Right lobe of liver (tissue), 6 donors: ENCODE results near the gene GFOD1. TPM values are rescaled to one million over a fixed set of nuclear protein-coding genes. Genes with fewer than 3 reads are reported as not detected.

Experiments
- ATAC-seq, 4 donors: fragments of 200-7000 bp; cut with Tn5 transposase; one replicate each; pipeline ENCODE4 v1.9.1; 2020; ENCODE audit warnings: mild to moderate bottlenecking in 4 of 4, moderate library complexity in 4 of 4
- DNase-seq, 3 donors: peaks; one replicate each; pipeline ENCODE4 v3.0.0-alpha.2; 2020
- H3K27ac ChIP-seq, 3 donors: fragments of 200-600 bp; one replicate each; pipeline ENCODE4 v1.8.0; 2022
- H3K27me3 ChIP-seq, 2 donors: fragments of 200-600 bp; one replicate each; pipeline ENCODE4 v1.8.0; 2022
- H3K36me3 ChIP-seq, 4 donors: fragments of 200-600 bp; sonication (generic) in 1 of 4; one replicate each; pipeline versions ENCODE4 v1.5.1 to v1.8.0; 2017 to 2022; ENCODE audit warnings: control low read depth in 1 of 4
- H3K4me1 ChIP-seq, 4 donors: fragments of 200-600 bp; sonication (generic) in 1 of 4; one replicate each; pipeline versions ENCODE4 v1.5.1 to v1.8.0; 2017 to 2022; ENCODE audit warnings: control low read depth in 1 of 4
- H3K4me3 ChIP-seq, 3 donors: fragments of 200-600 bp; one replicate each; pipeline ENCODE4 v1.8.0; 2022
- H3K9me3 ChIP-seq, 4 donors: fragments of 200-600 bp; sonication (generic) in 1 of 4; one replicate each; pipeline versions ENCODE4 v1.5.1 to v1.8.0; 2017 to 2022; ENCODE audit warnings: control low read depth in 1 of 4
- POLR2A ChIP-seq: fragments of 450-650 bp; IDR thresholded peaks from one replicate; pipeline ENCODE4 v1.6.1; 2017; ENCODE audit warnings: antibody characterized with exemption, mild to moderate bottlenecking
- WGBS: methylation state at CpG from one replicate; pipeline ENCODE4 v1.1.6; 2018; ENCODE audit warnings: low coverage, low lambda C conversion rate; ENCODE audit not compliant: insufficient coverage; ENCODE audit errors: missing lambda C conversion rate; 5-methylcytosine and 5-hydroxymethylcytosine counted together
- intact Hi-C, 2 donors: fragments of 100-400 bp; cut with DNase I; formaldehyde crosslinking; loops; one replicate each; pipeline versions ENCODE4 v1.11.2 to v1.14.1; 2022
- total RNA-seq, 6 experiments: library from RNA; depleted of rRNA in 2 of 6; stranded (reverse); fragments of >200 nt in 2 of 6; fragmentation: NEBNext Ultra II Directional in 3 of 6; extraction: Animal tissue kit (Norgen Biotek cat#: 25700) in 3 of 6; gene quantifications; one replicate each; pipeline versions ENCODE4 v1.1.0 to v1.2.4, GENCODE V29; 2016 to 2023
- TF ChIP-seq, protein P1 (sequence below), 4 donors: fragments of 200-600 bp in 3 of 4; fragments of 450-650 bp in 1 of 4; IDR thresholded peaks; one replicate each; pipeline versions ENCODE4 v1.5.1 to v1.8.0; 2016 to 2022; ENCODE audit warnings: antibody characterized with exemption in 4 of 4, mild to moderate bottlenecking in 2 of 4
- donor health status: DM: no; HTN: yes; CAD: no.
- donor health status: DM: no; HTN: no; CAD: no.
- donor health status: DM: no; HTN: no; CAD: no.
- donor health status: DM: no; HTN: yes; CAD: no.
- donor health status: DM: no; HTN: yes; CAD: no.

The GFOD1 gene
- total RNA-seq, 6 experiments from 2014 or later = 5.4 to 8.5 (median 7.5) TPM

DNA sequence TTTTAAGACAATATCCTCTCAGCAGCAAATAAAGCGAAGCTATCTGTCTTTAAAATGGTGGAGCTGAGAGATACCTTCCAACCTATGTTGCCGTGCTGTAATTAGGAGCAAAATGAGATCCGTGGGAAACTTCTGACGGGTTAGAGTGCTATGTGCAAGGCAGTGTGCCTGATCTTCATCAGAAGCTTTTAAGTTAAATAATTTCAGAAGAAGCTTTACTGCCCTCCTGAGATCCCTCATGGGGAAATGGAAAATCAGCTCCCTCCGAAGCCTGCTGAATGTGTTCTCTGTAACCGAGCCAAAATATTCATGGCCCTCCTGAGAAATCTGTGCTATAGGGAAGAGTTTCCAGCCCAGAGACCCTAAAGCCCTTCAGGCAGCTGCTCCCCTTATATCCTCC lies 115.3 kb downstream of the GFOD1 start:
- Histone ChIP-seq H3K27ac (no peak overlapping the region), H3K36me3 (no peaks in the 10 kb centered on the region), H3K27me3 (no peaks in the 10 kb centered on the region), H3K9me3 (no peaks in the 10 kb centered on the region), H3K4me3 (no peak overlapping the region), H3K4me1 (no peaks in the 10 kb centered on the region)
- ATAC-seq = no peak
- no peak for DNase-seq
- intact Hi-C loops = no loop called here
- 97% methylated on average over 6 of the region's 6 CpGs for WGBS
- no peak for TF ChIP-seq POLR2A
- TF ChIP-seq, protein P1, sequence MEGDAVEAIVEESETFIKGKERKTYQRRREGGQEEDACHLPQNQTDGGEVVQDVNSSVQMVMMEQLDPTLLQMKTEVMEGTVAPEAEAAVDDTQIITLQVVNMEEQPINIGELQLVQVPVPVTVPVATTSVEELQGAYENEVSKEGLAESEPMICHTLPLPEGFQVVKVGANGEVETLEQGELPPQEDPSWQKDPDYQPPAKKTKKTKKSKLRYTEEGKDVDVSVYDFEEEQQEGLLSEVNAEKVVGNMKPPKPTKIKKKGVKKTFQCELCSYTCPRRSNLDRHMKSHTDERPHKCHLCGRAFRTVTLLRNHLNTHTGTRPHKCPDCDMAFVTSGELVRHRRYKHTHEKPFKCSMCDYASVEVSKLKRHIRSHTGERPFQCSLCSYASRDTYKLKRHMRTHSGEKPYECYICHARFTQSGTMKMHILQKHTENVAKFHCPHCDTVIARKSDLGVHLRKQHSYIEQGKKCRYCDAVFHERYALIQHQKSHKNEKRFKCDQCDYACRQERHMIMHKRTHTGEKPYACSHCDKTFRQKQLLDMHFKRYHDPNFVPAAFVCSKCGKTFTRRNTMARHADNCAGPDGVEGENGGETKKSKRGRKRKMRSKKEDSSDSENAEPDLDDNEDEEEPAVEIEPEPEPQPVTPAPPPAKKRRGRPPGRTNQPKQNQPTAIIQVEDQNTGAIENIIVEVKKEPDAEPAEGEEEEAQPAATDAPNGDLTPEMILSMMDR (IDR thresholded peaks at IDR 0.05) = no peak

DNA sequence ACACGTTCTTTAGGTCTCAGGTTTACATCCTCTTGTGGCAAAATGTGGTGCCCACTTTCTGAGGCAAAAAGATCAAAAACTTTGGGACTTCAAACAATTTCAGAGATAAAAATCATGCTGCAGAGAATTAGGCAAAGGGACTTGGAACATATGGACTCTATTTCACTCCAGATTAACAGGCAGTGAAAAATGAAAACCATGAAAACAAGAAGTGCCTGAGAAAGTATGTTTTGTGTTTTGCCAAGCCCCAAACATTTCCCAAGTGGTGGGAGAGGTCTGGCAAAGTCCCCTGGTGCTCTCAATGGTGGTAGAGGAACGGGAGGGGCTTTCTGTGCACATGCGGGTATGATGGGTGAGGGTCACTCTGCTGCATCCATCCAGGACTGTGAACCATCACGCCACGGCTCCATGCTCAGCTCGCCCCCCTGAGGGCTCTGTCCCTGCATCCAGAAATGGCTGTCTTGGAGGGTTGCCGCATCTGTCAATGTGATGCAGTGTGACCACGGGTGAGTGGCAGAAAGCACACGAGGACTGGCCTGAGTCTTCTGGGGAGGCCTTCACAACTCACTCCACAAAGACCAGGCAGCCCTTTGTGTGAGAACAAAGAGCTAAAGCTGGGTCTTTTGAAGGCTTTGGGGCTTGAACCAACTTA lies 115.9 kb downstream of the GFOD1 start:
- Histone ChIP-seq H3K4me1 (no peaks in the 10 kb centered on the region), H3K27ac (no peak overlapping the region), H3K4me3 (no peak overlapping the region), H3K36me3 (no peaks in the 10 kb centered on the region), H3K9me3 (no peaks in the 10 kb centered on the region), H3K27me3 (no peaks in the 10 kb centered on the region)
- intact Hi-C loops = no loop called here
- no peak for TF ChIP-seq POLR2A
- TF ChIP-seq, protein P1 (IDR thresholded peaks at IDR 0.05) = no peak
- no peak for ATAC-seq
- 89% methylated on average over 1 of the region's 9 CpGs for WGBS
- no peak for DNase-seq

DNA sequence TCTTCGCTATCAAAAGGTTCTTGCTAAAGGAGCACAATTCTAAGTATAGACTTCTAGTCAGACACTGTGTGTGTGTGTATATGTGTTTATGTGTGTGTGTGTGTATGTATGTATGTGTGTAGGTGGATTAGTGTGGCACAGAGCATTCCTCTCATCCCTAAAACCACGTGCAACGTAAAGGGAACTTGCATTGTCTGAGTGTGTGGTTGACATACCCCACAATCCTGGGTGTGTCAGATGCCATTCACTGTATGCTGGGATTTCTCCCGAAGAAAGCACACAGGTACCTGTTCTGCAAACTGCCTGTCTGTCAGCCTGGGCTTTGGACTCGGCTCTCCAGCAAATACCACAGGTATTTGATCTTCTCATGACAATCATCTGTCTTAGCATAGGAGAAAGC lies 116.8 kb downstream of the GFOD1 start:
- no peaks in the 10 kb centered on the region for H3K36me3 ChIP-seq
- intact Hi-C loops = no loop called here
- no peaks in the 10 kb centered on the region for H3K27me3 ChIP-seq
- DNase-seq = no peak
- H3K4me1 ChIP-seq = no peaks in the 10 kb centered on the region
- H3K9me3 ChIP-seq = no peaks in the 10 kb centered on the region
- H3K27ac ChIP-seq = no peak overlapping the region
- no peak overlapping the region for H3K4me3 ChIP-seq
- no peak for ATAC-seq
- WGBS = 90% methylated on average over 4 of the region's 5 CpGs
- TF ChIP-seq POLR2A = no peak
- TF ChIP-seq, protein P1 (IDR thresholded peaks at IDR 0.05) = no peak

DNA sequence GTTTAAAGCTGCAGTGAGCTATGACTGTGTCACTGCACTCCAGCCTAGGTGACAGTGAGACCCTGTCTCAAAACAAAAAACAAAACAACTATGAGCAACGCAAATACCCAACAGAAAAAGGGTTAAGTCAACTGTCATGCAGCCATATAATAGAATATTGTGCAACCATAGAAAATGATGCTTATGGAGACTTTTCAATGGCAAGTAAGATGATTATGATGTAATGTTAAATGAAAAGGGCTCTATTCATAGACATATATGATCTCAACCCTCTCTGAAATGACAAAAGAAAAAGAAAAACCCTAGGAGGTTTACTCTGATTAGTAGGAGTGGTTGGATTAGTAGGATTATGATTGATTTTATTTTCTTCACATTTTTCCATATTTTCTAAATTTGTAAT lies 117.8 kb downstream of the GFOD1 start:
- 100% methylated on average over 1 of the region's 1 CpG for WGBS
- H3K27ac ChIP-seq = no peak overlapping the region
- no peaks in the 10 kb centered on the region for H3K9me3 ChIP-seq
- no peak for TF ChIP-seq POLR2A
- TF ChIP-seq, protein P1 (IDR thresholded peaks at IDR 0.05) = no peak
- no peaks in the 10 kb centered on the region for H3K4me1 ChIP-seq
- H3K4me3 ChIP-seq = no peak overlapping the region
- ATAC-seq = no peak
- DNase-seq = no peak
- no peaks in the 10 kb centered on the region for H3K27me3 ChIP-seq
- intact Hi-C loops = no loop called here
- H3K36me3 ChIP-seq = peaks cover 0 to 8% (median 7%) of the 10 kb centered on the region in 4 donors

DNA sequence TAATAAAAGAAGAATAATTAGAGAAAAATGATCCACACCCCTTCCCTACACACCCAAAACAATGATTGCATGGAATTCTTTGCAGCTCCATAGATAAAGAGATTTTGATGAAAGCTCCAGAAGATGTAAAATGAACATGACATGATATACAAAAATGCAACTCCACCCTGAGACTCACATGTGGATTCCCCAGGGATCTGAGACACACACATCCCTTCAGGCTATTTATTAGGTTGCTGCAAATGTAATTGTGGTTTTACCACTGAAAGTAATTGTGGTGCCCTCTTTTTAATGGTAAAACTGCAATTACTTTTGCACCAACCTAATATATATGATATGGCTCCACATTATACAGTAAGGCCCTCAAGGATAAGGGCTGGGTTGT lies 118.7 kb downstream of the GFOD1 start:
- TF ChIP-seq, protein P1 (IDR thresholded peaks at IDR 0.05) = no peak
- no peak for TF ChIP-seq POLR2A
- Histone ChIP-seq H3K36me3 (peaks cover 0 to 9% (median 7%) of the 10 kb centered on the region in 4 donors), H3K4me1 (no peaks in the 10 kb centered on the region), H3K27me3 (no peaks in the 10 kb centered on the region), H3K27ac (no peak overlapping the region), H3K9me3 (no peaks in the 10 kb centered on the region), H3K4me3 (no peak overlapping the region)
- intact Hi-C loops = no loop called here
- ATAC-seq (no peak), DNase-seq (no peak)
